Endothelial cell of umbilical vein (primary cell): ENCODE measurements around the gene SCGB1A1. TPM values are rescaled to one million over a fixed set of nuclear protein-coding genes. Genes with fewer than 3 reads are reported as not detected.

ENCODE experiments used
- BruUV-seq: library from RNA; stranded (reverse); fragments of 400-500 nt; replicated peaks from 2 replicates; lab custom pipeline; 2021; lab: Mats Ljungman, UMichigan
- CTCF ChIA-PET: fragments of 300-600, 350-600 bp; sonication (Branson Sonifier 250); formaldehyde crosslinking; loops from one replicate; lab custom pipeline; 2021; ENCODE audit warnings: antibody characterized with exemption, inconsistent platforms; lab: Charles Lee
- POLR2A ChIA-PET: fragments of 300-600, 350-600 bp; sonication (Branson Sonifier 250); formaldehyde crosslinking; loops from one replicate; lab custom pipeline; 2021; ENCODE audit warnings: antibody characterized with exemption, inconsistent platforms; lab: Charles Lee
- DNase-seq: peaks from one replicate; pipeline ENCODE4 v3.0.0-alpha.2; 2011; ENCODE audit warnings: low read depth, low spot score
- FAIRE-seq: peaks from 2 replicates; lab custom pipeline; 2011; peaks lifted over from hg19 to GRCh38; lab: Jason Lieb, UNC
- H2AFZ ChIP-seq: 2 replicates; pipeline ENCODE4 v1.6.0; 2012; ENCODE audit warnings: low read depth, low read length, control low read depth, inconsistent platforms
- H3K27ac ChIP-seq: 2 replicates; pipeline ENCODE4 v1.5.1; 2011; ENCODE audit warnings: low read depth, mild to moderate bottlenecking, control low read depth, low read length, moderate library complexity; ENCODE audit not compliant: insufficient read depth
- H3K27me3 ChIP-seq, 2 experiments: 2 replicates each; pipeline versions ENCODE4 v1.6.0 to v1.6.1; 2011; ENCODE audit warnings: low read length in 2 of 2, mixed read lengths in 1 of 2; ENCODE audit not compliant: control insufficient read depth in 2 of 2, insufficient read depth in 2 of 2
- H3K36me3 ChIP-seq, 2 experiments: 2 replicates in 1 of 2; 3 replicates in 1 of 2; pipeline ENCODE4 v1.5.1; 2011; ENCODE audit warnings: low read length in 2 of 2, mild to moderate bottlenecking in 1 of 2, moderate library complexity in 1 of 2; ENCODE audit not compliant: control insufficient read depth in 2 of 2, insufficient read depth in 2 of 2; ENCODE audit errors: extremely low read depth in 1 of 2
- H3K4me1 ChIP-seq: 3 replicates; pipeline ENCODE4 v1.5.1; 2011; ENCODE audit warnings: mild to moderate bottlenecking, low read length; ENCODE audit not compliant: control insufficient read depth, insufficient read depth; ENCODE audit errors: extremely low read depth
- H3K4me2 ChIP-seq: 2 replicates; pipeline ENCODE4 v1.6.1; 2011; ENCODE audit warnings: low read length, control low read depth, mixed read lengths; ENCODE audit not compliant: insufficient read depth
- H3K4me3 ChIP-seq, 3 experiments: fragments of 200-600 bp in 1 of 3; sonication (generic), shearing (Covaris generic) in 1 of 3; replicated peaks in 1 of 3; 2 replicates each; pipeline ENCODE4 v1.5.1; 2011 to 2016; ENCODE audit warnings: control low read depth in 3 of 3, low read length in 3 of 3, mild to moderate bottlenecking in 2 of 3, inconsistent platforms in 1 of 3, low read depth in 1 of 3, moderate library complexity in 1 of 3; ENCODE audit not compliant: insufficient read depth in 1 of 3
- H3K79me2 ChIP-seq: 2 replicates; pipeline ENCODE4 v1.6.0; 2012; ENCODE audit warnings: low read length, inconsistent platforms; ENCODE audit not compliant: control insufficient read depth, insufficient read depth
- H3K9ac ChIP-seq: replicated peaks from 2 replicates; pipeline ENCODE3; 2011; ENCODE audit warnings: low read length, control low read depth; ENCODE audit not compliant: insufficient read depth; ENCODE audit errors: extremely low read depth
- H3K9me1 ChIP-seq: replicated peaks from 3 replicates; pipeline ENCODE4 v1.6.0; 2011; ENCODE audit warnings: mild to moderate bottlenecking, low read length; ENCODE audit not compliant: control insufficient read depth, insufficient read depth; ENCODE audit errors: extremely low read depth
- H3K9me3 ChIP-seq: replicated peaks from 2 replicates; pipeline ENCODE4 v1.5.1; 2012; ENCODE audit warnings: low read length, inconsistent platforms; ENCODE audit not compliant: control insufficient read depth, insufficient read depth
- H4K20me1 ChIP-seq: replicated peaks from 2 replicates; pipeline ENCODE3; 2011; ENCODE audit warnings: mild to moderate bottlenecking, low read length; ENCODE audit not compliant: control insufficient read depth, insufficient read depth; ENCODE audit errors: extremely low read depth
- CTCF ChIP-seq, 2 donors: IDR thresholded peaks; 1 replicate in 1 of 2; 2 replicates in 1 of 2; pipeline ENCODE4 v1.5.1; 2011; ENCODE audit warnings: low read length in 2 of 2, mild to moderate bottlenecking in 2 of 2, moderate library complexity in 2 of 2, control low read depth in 1 of 2, inconsistent platforms in 1 of 2, low read depth in 1 of 2; ENCODE audit not compliant: insufficient read depth in 1 of 2; ENCODE audit errors: extremely low read depth in 1 of 2
- EZH2 ChIP-seq: IDR thresholded peaks from 2 replicates; pipeline ENCODE4 v1.6.1; 2012; ENCODE audit warnings: borderline replicate concordance, low read depth, mild to moderate bottlenecking, moderate library complexity, low read length, inconsistent platforms; ENCODE audit not compliant: severe bottlenecking
- FOS ChIP-seq: IDR thresholded peaks from 2 replicates; pipeline ENCODE4 v1.6.1; 2011; ENCODE audit warnings: mild to moderate bottlenecking, low read length, moderate library complexity, borderline replicate concordance; ENCODE audit not compliant: insufficient read depth
- GATA2 ChIP-seq: IDR thresholded peaks from 2 replicates; pipeline ENCODE4 v1.7.0; 2011; ENCODE audit warnings: low read depth, mild to moderate bottlenecking, moderate library complexity, mixed read lengths, low read length; ENCODE audit not compliant: insufficient read length, insufficient read depth
- JUN ChIP-seq: IDR thresholded peaks from 2 replicates; pipeline ENCODE4 v1.6.1; 2011; ENCODE audit warnings: borderline replicate concordance, low read depth; ENCODE audit not compliant: insufficient read length, insufficient read depth
- MAX ChIP-seq: IDR thresholded peaks from 2 replicates; pipeline ENCODE4 v1.6.1; 2011; ENCODE audit not compliant: insufficient read depth, insufficient read length
- MYC ChIP-seq: IDR thresholded peaks from one replicate; pipeline ENCODE4 v1.6.1; 2011; ENCODE audit warnings: mild to moderate bottlenecking, low read depth, low read length
- POLR2A ChIP-seq: IDR thresholded peaks from 2 replicates; pipeline ENCODE4 v1.6.1; 2012; ENCODE audit warnings: low read depth, mild to moderate bottlenecking, control low read depth, low read length
- POLR2AphosphoS5 ChIP-seq: IDR thresholded peaks from 2 replicates; pipeline ENCODE4 v1.6.1; 2012; ENCODE audit warnings: low read depth, mild to moderate bottlenecking, control low read depth, low read length, moderate library complexity; ENCODE audit not compliant: insufficient read depth
- dilution Hi-C: fragments of 300-500 bp; cut with MboI; formaldehyde crosslinking; loops from one replicate; pipeline ENCODE4 v1.15.0; 2019; ENCODE audit warnings: low sequenced_read_pairs; ENCODE audit not compliant: extremely low pct_ligation_motif_present
- intact Hi-C: fragments of 100-400 bp; cut with micrococcal nuclease; formaldehyde crosslinking; loops from one replicate; pipeline ENCODE4 v1.10.0; 2022
- polyA plus RNA-seq, 4 experiments: library from polyadenylated mRNA; depleted of rRNA in 3 of 4; stranded (reverse) in 3 of 4; unstranded in 1 of 4; fragments of >200 nt; gene quantifications; 2 replicates each; pipeline versions ENCODE4 v1.2.1 to v1.2.3, GENCODE V29; 2011 to 2012; ENCODE audit warnings: missing spikeins in 1 of 4
- total RNA-seq: library from RNA; stranded (reverse); gene quantifications from 2 replicates; pipeline ENCODE4 v1.2.3, GENCODE V29; 2021

The SCGB1A1 gene
- total and polyA plus RNA-seq, 2 donors (not counting 3 experiments of a cell fraction or from before 2014, with no cell fraction given) = not detected

GRCh38 chr11:62431171-62431901 is 12.5 kb downstream of the SCGB1A1 start:
- CTCF ChIA-PET = interaction anchor here (1.4 kb wide), 1 partner anchor 9 kb away, joined by 3 read pairs; no protein-coding TSS in a partner anchor
- no peak for TF ChIP-seq POLR2A
- no peak for TF ChIP-seq CTCF (IDR thresholded peaks at IDR 0.05; ENCODE audit: extremely low read depth in 1 of 2, insufficient read depth in 1 of 2, low read depth in 1 of 2, low read length in 2 of 2)
- no peak for TF ChIP-seq MYC
- no peak for TF ChIP-seq JUN
- no peak for TF ChIP-seq MAX
- no peak for TF ChIP-seq EZH2
- no peak for TF ChIP-seq POLR2AphosphoS5
- no peak for TF ChIP-seq FOS
- TF ChIP-seq GATA2 = no peak
- H3K9ac ChIP-seq = no peak overlapping the region
- no peaks in the 10 kb centered on the region for H3K36me3 ChIP-seq
- no peak overlapping the region for H3K4me2 ChIP-seq
- DNase-seq (no peak), FAIRE-seq (no peak)
- no peaks in the 10 kb centered on the region for H3K27me3 ChIP-seq
- no TSS peak for BruUV-seq
- dilution Hi-C loops = no loop called here
- no peak overlapping the region for H2AFZ ChIP-seq
- H3K4me1 ChIP-seq = no peaks in the 10 kb centered on the region
- no peaks in the 10 kb centered on the region for H4K20me1 ChIP-seq
- H3K79me2 ChIP-seq = no peaks in the 10 kb centered on the region
- H3K4me3 ChIP-seq = no peak overlapping the region
- intact Hi-C loops = no loop called here
- no peak overlapping the region for H3K27ac ChIP-seq
- H3K9me3 ChIP-seq = no peaks in the 10 kb centered on the region
- POLR2A ChIA-PET = no interaction called here
- H3K9me1 ChIP-seq = no peaks in the 10 kb centered on the region
